ENCODE data around the gene CDK16.
A peak's percentile ranks its signal among the peaks of the same experiment; 100 is the strongest.

Gene CDK16

GRCh38 chrX:47227334-47227583 lies 8.8 kb downstream of the CDK16 start:
- DNase-seq (ENCODE audit: low read depth, low spot score) = no peak
- Histone ChIP-seq H3K4me3 (ENCODE audit: low read length) (no peak overlapping the region), H3K27me3 (ENCODE audit: control insufficient read depth, insufficient read depth, low read length) (no peaks in the 10 kb centered on the region), H3K27ac (ENCODE audit: low read length) (no peak overlapping the region), H3K9me3 (ENCODE audit: control insufficient read depth, insufficient read depth, low read length) (no peaks in the 10 kb centered on the region), H3K36me3 (ENCODE audit: control insufficient read depth, insufficient read depth, low read length) (peaks cover 44% of the 10 kb centered on the region), H3K4me1 (ENCODE audit: control insufficient read depth, insufficient read depth, low read length) (peaks cover 1% of the 10 kb centered on the region; the same call in 1 of the 2 replicates)
- no CpG with 5 or more reads among the region's 9 CpGs for WGBS (ENCODE audit: insufficient coverage, insufficient read length)

GRCh38 chrX:47228550-47229270 lies 10.2 kb downstream of the CDK16 start:
- no peak for DNase-seq (ENCODE audit: low read depth, low spot score)
- Histone ChIP-seq H3K4me1 (ENCODE audit: control insufficient read depth, insufficient read depth, low read length) (peaks cover 3% of the 10 kb centered on the region; the same call in 1 of the 2 replicates), H3K36me3 (ENCODE audit: control insufficient read depth, insufficient read depth, low read length) (peaks cover 35% of the 10 kb centered on the region), H3K27me3 (ENCODE audit: control insufficient read depth, insufficient read depth, low read length) (no peaks in the 10 kb centered on the region), H3K9me3 (ENCODE audit: control insufficient read depth, insufficient read depth, low read length) (no peaks in the 10 kb centered on the region), H3K4me3 (ENCODE audit: low read length) (no peak overlapping the region), H3K27ac (ENCODE audit: low read length) (no peak overlapping the region)
- no CpG with 5 or more reads among the region's 12 CpGs for WGBS (ENCODE audit: insufficient coverage, insufficient read length)

GRCh38 chrX:47229427-47229826 lies 10.9 kb downstream of the CDK16 start:
- Histone ChIP-seq H3K9me3 (ENCODE audit: control insufficient read depth, insufficient read depth, low read length) (no peaks in the 10 kb centered on the region), H3K27me3 (ENCODE audit: control insufficient read depth, insufficient read depth, low read length) (no peaks in the 10 kb centered on the region), H3K4me3 (ENCODE audit: low read length) (no peak overlapping the region), H3K27ac (ENCODE audit: low read length) (no peak overlapping the region), H3K4me1 (ENCODE audit: control insufficient read depth, insufficient read depth, low read length) (peaks cover 3% of the 10 kb centered on the region; the same call in 1 of the 2 replicates), H3K36me3 (ENCODE audit: control insufficient read depth, insufficient read depth, low read length) (peaks cover 28% of the 10 kb centered on the region)
- no peak for DNase-seq (ENCODE audit: low read depth, low spot score)
- no CpG with 5 or more reads among the region's 6 CpGs for WGBS (ENCODE audit: insufficient coverage, insufficient read length)

GRCh38 chrX:47230136-47230868 lies 11.8 kb downstream of the CDK16 start:
- WGBS (ENCODE audit: insufficient coverage, insufficient read length) = no CpG with 5 or more reads among the region's 5 CpGs

GRCh38 chrX:47231167-47231566 lies 12.7 kb downstream of the CDK16 start:
- Histone ChIP-seq H3K4me1 (ENCODE audit: control insufficient read depth, insufficient read depth, low read length) (peaks cover 3% of the 10 kb centered on the region; the same call in 1 of the 2 replicates), H3K27me3 (ENCODE audit: control insufficient read depth, insufficient read depth, low read length) (no peaks in the 10 kb centered on the region), H3K4me3 (ENCODE audit: low read length) (no peak overlapping the region), H3K27ac (ENCODE audit: low read length) (no peak overlapping the region), H3K9me3 (ENCODE audit: control insufficient read depth, insufficient read depth, low read length) (no peaks in the 10 kb centered on the region), H3K36me3 (ENCODE audit: control insufficient read depth, insufficient read depth, low read length) (peaks cover 19% of the 10 kb centered on the region)
- DNase-seq (ENCODE audit: low read depth, low spot score) = no peak
- WGBS (ENCODE audit: insufficient coverage, insufficient read length) = no CpG with 5 or more reads among the region's 2 CpGs

More at GRCh38 chrX:47230136-47230868, 11.8 kb downstream of the CDK16 start:
- DNase-seq (ENCODE audit: low read depth, low spot score) = no peak
- peaks cover 25% of the 10 kb centered on the region for H3K36me3 ChIP-seq (ENCODE audit: control insufficient read depth, insufficient read depth, low read length)
- no peaks in the 10 kb centered on the region for H3K27me3 ChIP-seq (ENCODE audit: control insufficient read depth, insufficient read depth, low read length)
- no peaks in the 10 kb centered on the region for H3K9me3 ChIP-seq (ENCODE audit: control insufficient read depth, insufficient read depth, low read length)
- H3K27ac ChIP-seq (ENCODE audit: low read length) = no peak overlapping the region
- peaks cover 3% of the 10 kb centered on the region; the same call in 1 of the 2 replicates for H3K4me1 ChIP-seq (ENCODE audit: control insufficient read depth, insufficient read depth, low read length)
- no peak overlapping the region for H3K4me3 ChIP-seq (ENCODE audit: low read length)

GRCh38 chrX:47232197-47232802 lies 13.8 kb downstream of the CDK16 start:
- H3K9me3 ChIP-seq (ENCODE audit: control insufficient read depth, insufficient read depth, low read length) = no peaks in the 10 kb centered on the region
- H3K4me1 ChIP-seq (ENCODE audit: control insufficient read depth, insufficient read depth, low read length) = peaks cover 3% of the 10 kb centered on the region; the same call in 1 of the 2 replicates
- DNase-seq (ENCODE audit: low read depth, low spot score) = no peak
- H3K27me3 ChIP-seq (ENCODE audit: control insufficient read depth, insufficient read depth, low read length) = no peaks in the 10 kb centered on the region
- no CpG with 5 or more reads among the region's 8 CpGs for WGBS (ENCODE audit: insufficient coverage, insufficient read length)
- H3K36me3 ChIP-seq (ENCODE audit: control insufficient read depth, insufficient read depth, low read length) = peaks cover 8% of the 10 kb centered on the region; the same call in 1 of the 2 replicates
- H3K27ac ChIP-seq (ENCODE audit: low read length) = no peak overlapping the region
- peak overlapping the region; percentile 81; the same call in 1 of the 2 replicates for H3K4me3 ChIP-seq (ENCODE audit: low read length)

- WGBS (ENCODE audit: insufficient coverage, insufficient read length) = no CpG with 5 or more reads among the region's 46 CpGs
- H3K4me1 ChIP-seq (ENCODE audit: control insufficient read depth, insufficient read depth, low read length) = peaks cover 3% of the 10 kb centered on the region; the same call in 1 of the 2 replicates
- peak; percentile 25 for DNase-seq (ENCODE audit: low read depth, low spot score)
- H3K27ac ChIP-seq (ENCODE audit: low read length) = no peak within 1 kb of the TSS
- peaks cover 7% of the 10 kb centered on the region; the same call in 1 of the 2 replicates for H3K36me3 ChIP-seq (ENCODE audit: control insufficient read depth, insufficient read depth, low read length)
- no peaks in the 10 kb centered on the region for H3K27me3 ChIP-seq (ENCODE audit: control insufficient read depth, insufficient read depth, low read length)
- H3K9me3 ChIP-seq (ENCODE audit: control insufficient read depth, insufficient read depth, low read length) = no peaks in the 10 kb centered on the region
- H3K4me3 ChIP-seq (ENCODE audit: low read length) = peak within 1 kb of the TSS; percentile 81; the same call in 1 of the 2 replicates
Observed at GRCh38 chrX:47232803-47233332, 14.4 kb downstream of the CDK16 start, which contains the start of gene USP11. Gene USP11, plus strand, starts transcription at chrX:47233009. Its CDS starts 35 bp downstream, at chrX:47233044.

- H3K27ac ChIP-seq (ENCODE audit: low read length) = no peak overlapping the region
- no CpG with 5 or more reads among the region's 51 CpGs for WGBS (ENCODE audit: insufficient coverage, insufficient read length)
- peak overlapping the region; percentile 81; the same call in 1 of the 2 replicates for H3K4me3 ChIP-seq (ENCODE audit: low read length)
- H3K36me3 ChIP-seq (ENCODE audit: control insufficient read depth, insufficient read depth, low read length) = peaks cover 5% of the 10 kb centered on the region; the same call in 1 of the 2 replicates
- H3K9me3 ChIP-seq (ENCODE audit: control insufficient read depth, insufficient read depth, low read length) = no peaks in the 10 kb centered on the region
- peaks cover 3% of the 10 kb centered on the region; the same call in 1 of the 2 replicates for H3K4me1 ChIP-seq (ENCODE audit: control insufficient read depth, insufficient read depth, low read length)
- no peaks in the 10 kb centered on the region for H3K27me3 ChIP-seq (ENCODE audit: control insufficient read depth, insufficient read depth, low read length)
- peak; percentile 55 for DNase-seq (ENCODE audit: low read depth, low spot score)
Observed at GRCh38 chrX:47233333-47234113, 15.0 kb downstream of the CDK16 start.

GRCh38 chrX:47234583-47234982 lies 16.1 kb downstream of the CDK16 start:
- Histone ChIP-seq H3K27me3 (ENCODE audit: control insufficient read depth, insufficient read depth, low read length) (no peaks in the 10 kb centered on the region), H3K27ac (ENCODE audit: low read length) (no peak overlapping the region), H3K36me3 (ENCODE audit: control insufficient read depth, insufficient read depth, low read length) (no peaks in the 10 kb centered on the region), H3K4me1 (ENCODE audit: control insufficient read depth, insufficient read depth, low read length) (peaks cover 3% of the 10 kb centered on the region; the same call in 1 of the 2 replicates), H3K4me3 (ENCODE audit: low read length) (no peak overlapping the region), H3K9me3 (ENCODE audit: control insufficient read depth, insufficient read depth, low read length) (no peaks in the 10 kb centered on the region)
- no peak for DNase-seq (ENCODE audit: low read depth, low spot score)
- WGBS (ENCODE audit: insufficient coverage, insufficient read length) = no CpG with 5 or more reads among the region's 3 CpGs

Measured in iPS DF 6.9 (cell line).